ENCODE measurements around the gene CATSPERB.
"Not testable (repeated sequence)": the region's sequence is repeated elsewhere in the genome, so short reads cannot be mapped to it uniquely, and the experiment has no call there.

Gene CATSPERB

GRCh38 chr14:91731986-91732385 lies at the start of gene CATSPERB:
TSS of gene CATSPERB (minus strand) at chr14:91732086. CDS start at chr14:91729479, 2,607 bp downstream.
- no peak for DNase-seq (ENCODE audit: low spot score)

GRCh38 chr14:91780452-91780851 lies 48.6 kb upstream of the CATSPERB start:
- DNase-seq (ENCODE audit: low spot score), result no peak

- no peak for DNase-seq (ENCODE audit: low spot score)
Measured at GRCh38 chr14:91778217-91778616, 46.3 kb upstream of the CATSPERB start.

- DNase-seq (ENCODE audit: low spot score), result no peak
Measured at GRCh38 chr14:91774140-91775096, 42.5 kb upstream of the CATSPERB start.

GRCh38 chr14:91770185-91770584 lies 38.3 kb upstream of the CATSPERB start:
- DNase-seq (ENCODE audit: low spot score), result no peak

GRCh38 chr14:91755570-91756295 lies 23.8 kb upstream of the CATSPERB start:
- DNase-seq (ENCODE audit: low spot score), result no peak

- no peak for DNase-seq (ENCODE audit: low spot score)
Measured at GRCh38 chr14:91754819-91755218, 22.9 kb upstream of the CATSPERB start.

GRCh38 chr14:91754185-91754584 lies 22.3 kb upstream of the CATSPERB start:
- DNase-seq (ENCODE audit: low spot score), result no peak

- DNase-seq (ENCODE audit: low spot score), result peak; percentile 18
Measured at GRCh38 chr14:91753501-91754128, 21.7 kb upstream of the CATSPERB start.

GRCh38 chr14:91752961-91753360 lies 21.1 kb upstream of the CATSPERB start:
- no peak for DNase-seq (ENCODE audit: low spot score)

- no peak for DNase-seq (ENCODE audit: low spot score)
Measured at GRCh38 chr14:91751719-91752118, 19.8 kb upstream of the CATSPERB start.

- no peak for DNase-seq (ENCODE audit: low spot score)
Measured at GRCh38 chr14:91750634-91751198, 18.8 kb upstream of the CATSPERB start.

- DNase-seq (ENCODE audit: low spot score), result no peak
Measured at GRCh38 chr14:91749868-91750267, 18.0 kb upstream of the CATSPERB start.

GRCh38 chr14:91748049-91748448 lies 16.2 kb upstream of the CATSPERB start:
- DNase-seq (ENCODE audit: low spot score), result no peak

- DNase-seq (ENCODE audit: low spot score), result no peak
Measured at GRCh38 chr14:91745344-91745743, 13.5 kb upstream of the CATSPERB start.

GRCh38 chr14:91744068-91744480 lies 12.2 kb upstream of the CATSPERB start:
- DNase-seq (ENCODE audit: low spot score), result no peak

GRCh38 chr14:91743305-91743653 lies 11.4 kb upstream of the CATSPERB start:
- no peak for DNase-seq (ENCODE audit: low spot score)

- DNase-seq (ENCODE audit: low spot score), result no peak
Measured at GRCh38 chr14:91742621-91743304, 10.9 kb upstream of the CATSPERB start.

- DNase-seq (ENCODE audit: low spot score), result not testable (repeated sequence)
Measured at GRCh38 chr14:91739867-91740266, 8.0 kb upstream of the CATSPERB start.

GRCh38 chr14:91737619-91738018 lies 5.7 kb upstream of the CATSPERB start:
- no peak for DNase-seq (ENCODE audit: low spot score)

GRCh38 chr14:91732859-91733477 lies 1.1 kb upstream of the CATSPERB start:
- peak; percentile 26 for DNase-seq (ENCODE audit: low spot score)
